Measurements from ENCODE around the gene SAP30BP. TPM values are rescaled to one million over a fixed set of nuclear protein-coding genes. Genes with fewer than 3 reads are reported as not detected.

SAP30BP gene
- total RNA-seq = 10 to 100 TPM; 52.7 to 73.6 TPM

GRCh38 chr17:75666959-75667790 lies at the start of gene SAP30BP, which contains the start of gene RECQL5:
Gene SAP30BP, plus strand, starts transcription at chr17:75667338. Its CDS starts 35 bp downstream, at chr17:75667373.
Gene RECQL5, minus strand, starts transcription at chr17:75667154. Its CDS starts 597 bp downstream, at chr17:75666557.

GRCh38 chr17:75632863-75633485 lies 34.2 kb upstream of the SAP30BP start, which contains the start of gene SMIM5:
Gene SMIM5, plus strand, starts transcription at chr17:75633434. Its CDS starts 6,768 bp downstream, at chr17:75640202.

GRCh38 chr17:75720656-75721462 lies 53.7 kb downstream of the SAP30BP start, which contains the start of gene ITGB4:
Gene ITGB4, plus strand, starts transcription at chr17:75721459. Its CDS starts 3,245 bp downstream, at chr17:75724704.

Other genes with a start within 250 kb of the SAP30BP start
- gene TMEM94, start 210.7 kb upstream of the SAP30BP start, total RNA-seq = 10 to 100 TPM; 33.0 to 58.5 TPM
- gene CASKIN2, start 151.8 kb upstream of the SAP30BP start, total RNA-seq = 1 to 10 TPM; 7.7 to 8.9 TPM
- 10 to 100 TPM; 11.0 to 15.0 TPM for gene TSEN54, start 150.8 kb upstream of the SAP30BP start, total RNA-seq
- 1 to 10 TPM in 1 of 2 donors, under 1 TPM in 1; 0.69 to 2.0 TPM for gene LLGL2, start 141.6 kb upstream of the SAP30BP start, total RNA-seq
- 1 to 10 TPM; 1.4 to 3.7 TPM for gene MYO15B, start 79.5 kb upstream of the SAP30BP start, total RNA-seq
- under 1 TPM; 0.33 to 0.34 TPM for gene SMIM5, start 33.9 kb upstream of the SAP30BP start, total RNA-seq
- gene RECQL5, start 184 bp upstream of the SAP30BP start, total RNA-seq = 10 to 100 TPM; 22.4 to 24.3 TPM
- under 1 TPM; under 0.01 to 0.69 TPM for gene ITGB4, start 54.1 kb downstream of the SAP30BP start, total RNA-seq
- 10 to 100 TPM; 48.9 to 77.9 TPM for gene GALK1, start 97.9 kb downstream of the SAP30BP start, total RNA-seq
- 10 to 100 TPM; 27.9 to 31.6 TPM for gene UNK, start 117.5 kb downstream of the SAP30BP start, total RNA-seq
- gene UNC13D, start 177.1 kb downstream of the SAP30BP start, total RNA-seq = 1 to 10 TPM in 1 of 2 donors, under 1 TPM in 1; 1.00 to 1.4 TPM
- 10 to 100 TPM; 53.0 to 54.9 TPM for gene WBP2, start 188.0 kb downstream of the SAP30BP start, total RNA-seq
- 10 to 100 TPM; 26.3 to 38.5 TPM for gene TRIM47, start 211.2 kb downstream of the SAP30BP start, total RNA-seq
- 10 to 100 TPM; 17.9 to 18.6 TPM for gene TRIM65, start 229.6 kb downstream of the SAP30BP start, total RNA-seq
- 10 to 100 TPM; 42.7 to 66.3 TPM for gene MRPL38, start 237.5 kb downstream of the SAP30BP start, total RNA-seq